Measurements from ENCODE around the gene RAB6D.
"Not testable (repeated sequence)": the region's sequence is repeated elsewhere in the genome, so short reads cannot be mapped to it uniquely, and the experiment has no call there.

RAB6D gene

GRCh38 chr2:131365452-131365851 is 1.5 kb upstream of the RAB6D start:
- DNase-seq, result no peak

- not testable (repeated sequence) for DNase-seq
Observed at GRCh38 chr2:131363213-131363612, 755 bp downstream of the RAB6D start.

GRCh38 chr2:131361773-131362172 is 2.2 kb downstream of the RAB6D start:
- not testable (repeated sequence) for DNase-seq

- not testable (repeated sequence) for DNase-seq
Observed at GRCh38 chr2:131353167-131353697, 10.7 kb downstream of the RAB6D start.

GRCh38 chr2:131349021-131349420 is 14.9 kb downstream of the RAB6D start:
- no peak for DNase-seq

GRCh38 chr2:131347035-131347434 is 16.9 kb downstream of the RAB6D start:
- DNase-seq, result not testable (repeated sequence)

- not testable (repeated sequence) for DNase-seq
Observed at GRCh38 chr2:131339307-131339706, 24.7 kb downstream of the RAB6D start.

GRCh38 chr2:131335319-131335718 is 28.6 kb downstream of the RAB6D start:
- DNase-seq, result not testable (repeated sequence)

- DNase-seq, result not testable (repeated sequence)
Observed at GRCh38 chr2:131332709-131333108, 31.3 kb downstream of the RAB6D start.

GRCh38 chr2:131331000-131331399 is 33.0 kb downstream of the RAB6D start:
- DNase-seq, result not testable (repeated sequence)

GRCh38 chr2:131322209-131322608 is 41.8 kb downstream of the RAB6D start:
- no peak for DNase-seq

- DNase-seq, result not testable (repeated sequence)
Observed at GRCh38 chr2:131321344-131321743, 42.6 kb downstream of the RAB6D start.

- not testable (repeated sequence) for DNase-seq
Observed at GRCh38 chr2:131311001-131311400, 53.0 kb downstream of the RAB6D start.
